HAP-1 (cell line): ENCODE results near the gene PYDC1.

Source experiments
- DNase-seq, 2 experiments: peaks; one replicate each; pipeline ENCODE4 v3.0.0-alpha.2; 2016 to 2020; ENCODE audit warnings: low spot score in 2 of 2
- H3K27me3 ChIP-seq: fragments of 250-450 bp; sonication (Bioruptor Pico); 2 replicates; pipeline ENCODE4 v1.5.1; 2020; ENCODE audit warnings: low read depth, mild to moderate bottlenecking, moderate library complexity
- H3K36me3 ChIP-seq: fragments of 250-450 bp; sonication (Bioruptor Pico); replicated peaks from 2 replicates; pipeline ENCODE4 v1.5.1; 2020; ENCODE audit warnings: mild to moderate bottlenecking
- H3K4me1 ChIP-seq: fragments of 250-450 bp; sonication (Bioruptor Pico); 2 replicates; pipeline ENCODE4 v1.5.1; 2020; ENCODE audit warnings: mild to moderate bottlenecking
- H3K4me3 ChIP-seq: fragments of 250-450 bp; sonication (Bioruptor Pico); 2 replicates; pipeline ENCODE4 v1.5.1; 2020; ENCODE audit warnings: mild to moderate bottlenecking, moderate library complexity
- H3K9me3 ChIP-seq: fragments of 250-450 bp; sonication (Bioruptor Pico); 2 replicates; pipeline ENCODE4 v1.5.1; 2020; ENCODE audit warnings: mild to moderate bottlenecking, moderate library complexity
- in situ Hi-C: fragments of 300-500 bp; cut with MboI; formaldehyde crosslinking; loops from 3 replicates; pipeline ENCODE4 v1.14.3; 2020; ENCODE audit warnings: low sequenced_read_pairs, inconsistent platforms, mixed read lengths

Gene PYDC1

GRCh38 chr16:31167315-31167714 is 49.6 kb downstream of the PYDC1 start:
- Histone ChIP-seq H3K9me3 (no peaks in the 10 kb centered on the region), H3K36me3 (no peaks in the 10 kb centered on the region), H3K27me3 (no peaks in the 10 kb centered on the region), H3K4me1 (peaks cover 6% of the 10 kb centered on the region), H3K4me3 (no peak overlapping the region)
- in situ Hi-C loops = no loop called here
- DNase-seq = no peak
